ENCODE results near the gene CFLAR. TPM values are rescaled to one million over a fixed set of nuclear protein-coding genes. Genes with fewer than 3 reads are reported as not detected.

The CFLAR gene
- polyA plus RNA-seq, 1 donor from 2014 or later: 1.6 TPM

DNA sequence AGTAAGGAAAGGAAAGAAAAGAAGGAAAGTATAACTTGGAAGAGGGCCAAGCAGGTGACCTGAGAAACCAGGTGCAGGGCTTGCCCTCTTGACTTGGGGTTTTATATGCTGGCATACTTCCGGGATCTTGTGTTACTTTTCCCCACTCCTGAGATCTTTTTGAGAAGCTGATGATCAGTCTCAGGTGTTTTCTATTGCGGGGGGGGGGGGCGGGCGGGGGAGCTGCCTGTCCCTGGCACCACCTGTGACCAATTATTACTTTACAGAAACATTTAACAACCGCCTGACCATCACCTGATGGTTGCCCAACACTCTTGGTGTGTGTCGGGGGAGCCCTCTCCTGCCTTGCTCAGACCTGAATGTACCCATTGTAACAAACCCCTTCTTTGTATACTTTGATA lies 60.1 kb downstream of the CFLAR start:
- Histone ChIP-seq H3K9ac (ENCODE audit: low read length) (no peak overlapping the region), H2AFZ (ENCODE audit: low read depth, low read length) (no peak overlapping the region), H3F3A (ENCODE audit: insufficient read depth, low read length, poor library complexity, severe bottlenecking) (no peaks in the 10 kb centered on the region)

GRCh38 chr2:201180010-201180409 lies 64.0 kb downstream of the CFLAR start:
- H3K27me3 ChIP-seq (ENCODE audit: insufficient read depth, low read depth, low read length): no peaks in the 10 kb centered on the region
- H3F3A ChIP-seq (ENCODE audit: insufficient read depth, low read length, poor library complexity, severe bottlenecking): no peaks in the 10 kb centered on the region
- H3K4me2 ChIP-seq (ENCODE audit: low read length): no peak overlapping the region
- H3K9me3 ChIP-seq (ENCODE audit: low read length): no peaks in the 10 kb centered on the region
- no peaks in the 10 kb centered on the region for H4K20me1 ChIP-seq (ENCODE audit: insufficient read depth)
- no peaks in the 10 kb centered on the region for H3K9me2 ChIP-seq (ENCODE audit: insufficient read depth, low read length)
- no peak overlapping the region for H3K4me3 ChIP-seq (ENCODE audit: low read length)
- no peaks in the 10 kb centered on the region for H3K79me2 ChIP-seq (replicated peaks; ENCODE audit: insufficient read depth, low read length)
- H3K27ac ChIP-seq (ENCODE audit: low read length): no peak overlapping the region
- no peak overlapping the region for H2AFZ ChIP-seq (ENCODE audit: low read depth, low read length)
- H3K9ac ChIP-seq (ENCODE audit: low read length): no peak overlapping the region
- no peaks in the 10 kb centered on the region for H3K36me3 ChIP-seq (ENCODE audit: insufficient read depth, low read length)
- no peak for TF ChIP-seq SMC3 (conservative IDR thresholded peaks at IDR 0.05; ENCODE audit: poor library complexity)
- no peak for TF ChIP-seq MXI1 (conservative IDR thresholded peaks at IDR 0.05; ENCODE audit: poor library complexity, severe bottlenecking)
- TF ChIP-seq EP300 (conservative IDR thresholded peaks at IDR 0.05; ENCODE audit: poor library complexity, severe bottlenecking): no peak
- no peak for TF ChIP-seq TAF1 (IDR thresholded peaks at IDR 0.05; ENCODE audit: low read depth)
- TF ChIP-seq, protein P1, sequence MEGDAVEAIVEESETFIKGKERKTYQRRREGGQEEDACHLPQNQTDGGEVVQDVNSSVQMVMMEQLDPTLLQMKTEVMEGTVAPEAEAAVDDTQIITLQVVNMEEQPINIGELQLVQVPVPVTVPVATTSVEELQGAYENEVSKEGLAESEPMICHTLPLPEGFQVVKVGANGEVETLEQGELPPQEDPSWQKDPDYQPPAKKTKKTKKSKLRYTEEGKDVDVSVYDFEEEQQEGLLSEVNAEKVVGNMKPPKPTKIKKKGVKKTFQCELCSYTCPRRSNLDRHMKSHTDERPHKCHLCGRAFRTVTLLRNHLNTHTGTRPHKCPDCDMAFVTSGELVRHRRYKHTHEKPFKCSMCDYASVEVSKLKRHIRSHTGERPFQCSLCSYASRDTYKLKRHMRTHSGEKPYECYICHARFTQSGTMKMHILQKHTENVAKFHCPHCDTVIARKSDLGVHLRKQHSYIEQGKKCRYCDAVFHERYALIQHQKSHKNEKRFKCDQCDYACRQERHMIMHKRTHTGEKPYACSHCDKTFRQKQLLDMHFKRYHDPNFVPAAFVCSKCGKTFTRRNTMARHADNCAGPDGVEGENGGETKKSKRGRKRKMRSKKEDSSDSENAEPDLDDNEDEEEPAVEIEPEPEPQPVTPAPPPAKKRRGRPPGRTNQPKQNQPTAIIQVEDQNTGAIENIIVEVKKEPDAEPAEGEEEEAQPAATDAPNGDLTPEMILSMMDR (IDR thresholded peaks at IDR 0.05; ENCODE audit: poor library complexity, severe bottlenecking): no peak
- TF ChIP-seq RAD21 (conservative IDR thresholded peaks at IDR 0.05): no peak
- TF ChIP-seq POLR2AphosphoS5 (IDR thresholded peaks at IDR 0.05): no peak
- no peak for TF ChIP-seq REST (IDR thresholded peaks at IDR 0.05; ENCODE audit: borderline replicate concordance)

More for the DNA sequence above, 60.1 kb downstream of the CFLAR start:
- H4K20me1 ChIP-seq (ENCODE audit: insufficient read depth): no peaks in the 10 kb centered on the region
- no peaks in the 10 kb centered on the region for H3K36me3 ChIP-seq (ENCODE audit: insufficient read depth, low read length)
- no peaks in the 10 kb centered on the region for H3K9me3 ChIP-seq (ENCODE audit: low read length)
- no peak overlapping the region for H3K4me2 ChIP-seq (ENCODE audit: low read length)
- H3K27me3 ChIP-seq (ENCODE audit: insufficient read depth, low read depth, low read length): no peaks in the 10 kb centered on the region
- no peak for TF ChIP-seq EP300 (conservative IDR thresholded peaks at IDR 0.05; ENCODE audit: poor library complexity, severe bottlenecking)
- TF ChIP-seq EZH2 (IDR thresholded peaks at IDR 0.05; ENCODE audit: borderline replicate concordance, insufficient read depth, low read length, poor library complexity, severe bottlenecking): no peak
- no peak for TF ChIP-seq MXI1 (conservative IDR thresholded peaks at IDR 0.05; ENCODE audit: poor library complexity, severe bottlenecking)
- no peak for TF ChIP-seq TAF1 (IDR thresholded peaks at IDR 0.05; ENCODE audit: low read depth)
- TF ChIP-seq, protein P1 (IDR thresholded peaks at IDR 0.05; ENCODE audit: poor library complexity, severe bottlenecking): no peak
- no peak for TF ChIP-seq RAD21 (conservative IDR thresholded peaks at IDR 0.05)
- TF ChIP-seq SMC3 (conservative IDR thresholded peaks at IDR 0.05; ENCODE audit: poor library complexity): no peak
- TF ChIP-seq POLR2AphosphoS5 (IDR thresholded peaks at IDR 0.05): no peak
- TF ChIP-seq REST (IDR thresholded peaks at IDR 0.05; ENCODE audit: borderline replicate concordance): no peak
- H3K9me2 ChIP-seq (ENCODE audit: insufficient read depth, low read length): no peaks in the 10 kb centered on the region
- no peak overlapping the region for H3K27ac ChIP-seq (ENCODE audit: low read length)
- H3K79me2 ChIP-seq (replicated peaks; ENCODE audit: insufficient read depth, low read length): no peaks in the 10 kb centered on the region
- no peak overlapping the region for H3K4me3 ChIP-seq (ENCODE audit: low read length)

Measured in neural cell (in vitro differentiated cells).